ENCODE data around the gene FHOD3.

FHOD3 gene

DNA sequence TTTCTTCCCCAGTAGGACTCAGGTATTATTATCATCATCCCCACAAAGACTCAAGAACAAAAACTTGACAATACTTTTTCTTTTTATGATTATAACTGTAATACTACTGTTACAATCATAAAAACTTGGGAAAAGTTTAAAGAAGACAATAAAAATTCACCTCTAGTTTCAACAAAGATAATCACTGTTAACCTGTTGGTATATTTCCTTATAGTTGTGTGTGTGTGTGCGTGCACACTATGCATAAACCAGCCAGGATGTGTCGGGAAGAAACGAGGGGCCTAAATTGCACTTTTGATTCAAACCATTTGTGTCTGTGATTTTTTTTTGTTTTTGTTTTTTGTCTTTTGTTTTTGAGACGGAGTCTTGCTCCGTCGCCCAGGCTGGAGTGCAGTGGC, 298.3 kb downstream of the FHOD3 start:
- H3K4me1 Mint-ChIP-seq = no peaks in the 10 kb centered on the region
- ATAC-seq (no peak), DNase-seq (no peak)
- no peaks in the 10 kb centered on the region for H3K27me3 Mint-ChIP-seq
- no peaks in the 10 kb centered on the region for H3K9me3 Mint-ChIP-seq
- H3K27ac Mint-ChIP-seq = peak overlapping the region in 1 of 2 donors; percentile 54
- no peak overlapping the region for H3K4me3 Mint-ChIP-seq

GRCh38 chr18:36597636-36598035, 300.1 kb downstream of the FHOD3 start:
- no peak overlapping the region for H3K27ac Mint-ChIP-seq
- no peaks in the 10 kb centered on the region for H3K4me1 Mint-ChIP-seq
- no peak overlapping the region for H3K4me3 Mint-ChIP-seq
- H3K9me3 Mint-ChIP-seq = no peaks in the 10 kb centered on the region
- H3K27me3 Mint-ChIP-seq = no peaks in the 10 kb centered on the region
- ATAC-seq = no peak
- DNase-seq = no peak

- DNase-seq (no peak), ATAC-seq (no peak)
- no peaks in the 10 kb centered on the region for H3K4me1 Mint-ChIP-seq
- no peaks in the 10 kb centered on the region for H3K9me3 Mint-ChIP-seq
- no peaks in the 10 kb centered on the region for H3K27me3 Mint-ChIP-seq
- no peak overlapping the region for H3K4me3 Mint-ChIP-seq
- H3K27ac Mint-ChIP-seq = no peak overlapping the region
These were observed 303.0 kb downstream of the FHOD3 start for GRCh38 chr18:36600548-36600947.

- ATAC-seq (no peak), DNase-seq (no peak)
- no peak overlapping the region for H3K27ac Mint-ChIP-seq
- H3K4me1 Mint-ChIP-seq = no peaks in the 10 kb centered on the region
- H3K27me3 Mint-ChIP-seq = no peaks in the 10 kb centered on the region
- no peaks in the 10 kb centered on the region for H3K9me3 Mint-ChIP-seq
- H3K4me3 Mint-ChIP-seq = no peak overlapping the region
These were observed 303.8 kb downstream of the FHOD3 start for GRCh38 chr18:36601316-36601715.

DNA sequence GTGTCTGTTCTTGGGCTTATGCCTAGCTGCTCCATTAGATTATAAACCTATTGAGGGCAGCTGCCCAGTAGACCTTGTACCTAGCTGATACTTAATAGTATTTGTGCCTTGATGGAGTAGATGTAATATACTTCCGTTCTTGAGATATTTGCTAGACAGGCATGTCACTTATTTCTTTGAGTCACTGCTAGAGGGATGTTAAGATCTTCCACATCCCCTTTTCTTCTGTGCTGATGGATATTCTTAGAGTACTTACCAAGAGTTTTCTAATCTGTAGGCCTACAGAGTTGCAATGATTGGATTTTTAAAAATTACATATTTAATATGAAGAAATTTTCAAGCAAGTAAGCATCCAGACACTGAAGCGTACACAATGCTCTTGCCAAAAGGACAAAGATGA, 304.6 kb downstream of the FHOD3 start:
- Mint-ChIP-seq H3K4me1 (no peaks in the 10 kb centered on the region), H3K27ac (no peak overlapping the region), H3K9me3 (no peaks in the 10 kb centered on the region), H3K4me3 (no peak overlapping the region), H3K27me3 (no peaks in the 10 kb centered on the region)
- no peak for ATAC-seq
- no peak for DNase-seq

DNA sequence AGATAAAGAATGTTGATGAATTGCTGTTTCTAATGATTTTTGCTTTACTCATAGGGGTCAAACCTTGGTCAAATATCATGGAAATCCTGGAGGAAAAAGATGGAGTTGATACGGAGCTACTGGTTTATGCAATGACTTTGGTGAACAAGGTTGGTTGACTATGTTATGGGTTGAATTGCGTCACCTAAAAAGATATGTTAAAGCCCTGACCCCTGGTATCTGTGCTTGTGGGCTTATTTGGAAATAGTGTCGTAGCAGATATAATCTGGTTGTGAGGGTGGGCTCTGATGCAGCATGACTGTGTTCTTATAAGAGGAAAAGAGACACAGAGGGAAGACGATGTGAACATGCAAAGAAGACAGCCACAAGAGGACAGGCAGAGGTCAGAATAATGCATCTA, 305.1 kb downstream of the FHOD3 start:
- H3K27ac Mint-ChIP-seq = no peak overlapping the region
- H3K4me3 Mint-ChIP-seq = no peak overlapping the region
- no peaks in the 10 kb centered on the region for H3K9me3 Mint-ChIP-seq
- ATAC-seq = no peak
- H3K27me3 Mint-ChIP-seq = no peaks in the 10 kb centered on the region
- DNase-seq = no peak
- H3K4me1 Mint-ChIP-seq = no peaks in the 10 kb centered on the region

DNA sequence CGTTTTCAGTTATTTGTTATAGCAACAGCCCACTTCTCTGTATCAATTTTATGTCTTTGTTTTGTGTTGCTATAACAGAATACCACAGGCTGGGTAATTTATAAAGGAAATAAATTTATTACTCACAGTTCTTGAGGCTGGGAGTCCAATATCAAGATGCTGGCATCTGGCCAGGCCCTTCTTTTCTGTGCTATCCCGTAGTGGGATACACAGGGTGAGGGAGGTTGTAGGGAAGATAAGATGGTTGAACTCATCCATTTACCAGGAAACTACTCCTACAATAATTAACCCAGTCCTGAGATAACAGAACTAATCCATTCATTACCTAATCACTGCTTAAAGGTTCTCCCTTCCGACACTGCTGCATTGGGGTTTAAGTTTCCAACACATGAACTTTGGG, 310.6 kb downstream of the FHOD3 start:
- no peaks in the 10 kb centered on the region for H3K4me1 Mint-ChIP-seq
- ATAC-seq (no peak), DNase-seq (no peak)
- H3K9me3 Mint-ChIP-seq = no peaks in the 10 kb centered on the region
- no peak overlapping the region for H3K4me3 Mint-ChIP-seq
- no peak overlapping the region for H3K27ac Mint-ChIP-seq
- no peaks in the 10 kb centered on the region for H3K27me3 Mint-ChIP-seq

- H3K27me3 Mint-ChIP-seq = no peaks in the 10 kb centered on the region
- H3K27ac Mint-ChIP-seq = no peak overlapping the region
- ATAC-seq (no peak), DNase-seq (no peak)
- H3K4me3 Mint-ChIP-seq = no peak overlapping the region
- no peaks in the 10 kb centered on the region for H3K4me1 Mint-ChIP-seq
- H3K9me3 Mint-ChIP-seq = no peaks in the 10 kb centered on the region
These were observed 312.7 kb downstream of the FHOD3 start for GRCh38 chr18:36610258-36610657.

DNA sequence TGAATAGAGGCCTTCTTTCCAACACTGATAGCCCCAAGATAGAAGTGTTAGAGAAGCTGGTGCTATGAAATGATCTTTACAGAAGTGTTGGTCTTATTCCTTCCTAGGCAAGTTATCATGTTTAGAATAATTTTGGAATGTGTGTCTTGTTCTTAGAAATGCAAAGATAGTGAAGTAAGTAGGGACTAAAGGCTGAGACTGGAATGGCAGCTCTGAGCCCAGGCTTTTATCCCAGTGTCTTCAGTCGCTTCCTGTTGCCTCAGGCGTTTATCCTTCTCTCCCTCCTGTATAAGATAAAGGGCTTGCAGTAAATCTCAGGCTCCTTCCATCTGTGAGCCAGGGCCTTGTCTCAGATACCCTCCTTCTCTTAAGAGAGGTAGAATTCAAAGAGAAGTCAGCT, 313.1 kb downstream of the FHOD3 start:
- H3K4me1 Mint-ChIP-seq = no peaks in the 10 kb centered on the region
- ATAC-seq = no peak
- no peaks in the 10 kb centered on the region for H3K27me3 Mint-ChIP-seq
- no peaks in the 10 kb centered on the region for H3K9me3 Mint-ChIP-seq
- H3K4me3 Mint-ChIP-seq = no peak overlapping the region
- DNase-seq = no peak
- H3K27ac Mint-ChIP-seq = no peak overlapping the region

- Mint-ChIP-seq H3K27me3 (no peaks in the 10 kb centered on the region), H3K4me3 (no peak overlapping the region), H3K4me1 (no peaks in the 10 kb centered on the region), H3K27ac (no peak overlapping the region), H3K9me3 (no peaks in the 10 kb centered on the region)
- no peak for DNase-seq
- no peak for ATAC-seq
These were observed 315.6 kb downstream of the FHOD3 start for GRCh38 chr18:36613069-36613468.

GRCh38 chr18:36613810-36614209, 316.3 kb downstream of the FHOD3 start:
- H3K27ac Mint-ChIP-seq = no peak overlapping the region
- peaks cover 3% of the 10 kb centered on the region for H3K27me3 Mint-ChIP-seq
- H3K4me3 Mint-ChIP-seq = no peak overlapping the region
- no peaks in the 10 kb centered on the region for H3K9me3 Mint-ChIP-seq
- DNase-seq = no peak
- ATAC-seq = no peak
- no peaks in the 10 kb centered on the region for H3K4me1 Mint-ChIP-seq

- DNase-seq (no peak), ATAC-seq (no peak)
- H3K4me3 Mint-ChIP-seq = no peak overlapping the region
- no peak overlapping the region for H3K27ac Mint-ChIP-seq
- H3K9me3 Mint-ChIP-seq = no peaks in the 10 kb centered on the region
- no peaks in the 10 kb centered on the region for H3K4me1 Mint-ChIP-seq
- H3K27me3 Mint-ChIP-seq = peaks cover 45% of the 10 kb centered on the region
These were observed 323.3 kb downstream of the FHOD3 start for GRCh38 chr18:36620788-36621187.

DNA sequence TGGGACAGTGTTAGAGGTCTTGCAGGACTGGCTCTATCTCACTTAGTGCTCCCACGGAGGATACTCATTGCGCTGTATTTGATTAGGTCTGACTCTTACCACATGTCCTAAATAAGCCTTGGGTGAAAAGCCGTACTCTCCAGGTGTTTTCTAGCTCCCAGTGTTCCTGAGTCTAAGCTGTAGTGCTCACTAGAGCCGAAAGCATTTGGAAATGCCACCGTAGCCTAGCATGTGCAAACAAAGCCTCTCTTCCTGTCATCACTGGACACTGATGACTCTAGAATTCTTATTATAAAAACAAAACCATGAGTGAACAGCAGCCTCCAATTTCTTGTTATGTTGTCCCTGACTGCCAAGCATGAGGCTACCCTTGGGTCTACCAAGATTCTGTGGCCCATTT, 325.1 kb downstream of the FHOD3 start:
- Mint-ChIP-seq H3K4me1 (no peaks in the 10 kb centered on the region), H3K9me3 (no peaks in the 10 kb centered on the region), H3K27me3 (peaks cover 45% of the 10 kb centered on the region), H3K27ac (no peak overlapping the region), H3K4me3 (no peak overlapping the region)
- DNase-seq = no peak
- no peak for ATAC-seq

- Mint-ChIP-seq H3K4me3 (no peak overlapping the region), H3K9me3 (no peaks in the 10 kb centered on the region), H3K27me3 (peaks cover 45% of the 10 kb centered on the region), H3K27ac (no peak overlapping the region), H3K4me1 (no peaks in the 10 kb centered on the region)
- DNase-seq (no peak), ATAC-seq (no peak)
These were observed 325.6 kb downstream of the FHOD3 start for GRCh38 chr18:36623091-36623490.

- H3K4me3 Mint-ChIP-seq = no peak overlapping the region
- H3K27ac Mint-ChIP-seq = no peak overlapping the region
- H3K4me1 Mint-ChIP-seq = no peaks in the 10 kb centered on the region
- DNase-seq = no peak
- ATAC-seq = no peak
- H3K9me3 Mint-ChIP-seq = no peaks in the 10 kb centered on the region
- H3K27me3 Mint-ChIP-seq = peaks cover 42% of the 10 kb centered on the region
These were observed 326.2 kb downstream of the FHOD3 start for GRCh38 chr18:36623681-36624190.

- Mint-ChIP-seq H3K9me3 (no peaks in the 10 kb centered on the region), H3K4me1 (no peaks in the 10 kb centered on the region), H3K27me3 (peaks cover 34% of the 10 kb centered on the region), H3K27ac (peak overlapping the region in 1 of 2 donors; percentile 89), H3K4me3 (no peak overlapping the region)
- no peak for ATAC-seq
- no peak for DNase-seq
These were observed 327.1 kb downstream of the FHOD3 start for GRCh38 chr18:36624451-36625167.

DNA sequence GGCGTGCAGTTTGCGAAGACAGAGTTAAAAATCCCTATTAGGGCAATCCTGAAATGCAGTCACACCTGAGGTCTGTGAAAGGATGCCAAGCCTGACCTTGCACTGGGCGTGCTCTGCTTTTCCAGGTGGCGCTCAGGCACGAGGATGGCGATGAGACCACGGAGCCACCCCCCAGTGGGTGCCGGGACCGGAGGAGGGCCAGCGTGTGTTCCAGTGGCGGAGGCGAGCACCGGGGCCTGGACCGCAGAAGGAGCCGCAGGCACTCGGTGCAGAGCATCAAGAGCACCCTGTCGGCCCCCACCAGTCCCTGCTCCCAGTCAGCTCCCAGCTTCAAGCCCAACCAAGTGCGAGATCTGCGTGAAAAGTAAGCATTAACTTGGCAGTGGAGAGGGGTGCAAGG, 327.9 kb downstream of the FHOD3 start:
- no peak for ATAC-seq
- no peak for DNase-seq
- no peak overlapping the region for H3K4me3 Mint-ChIP-seq
- no peaks in the 10 kb centered on the region for H3K9me3 Mint-ChIP-seq
- H3K4me1 Mint-ChIP-seq = no peaks in the 10 kb centered on the region
- H3K27me3 Mint-ChIP-seq = peaks cover 26% of the 10 kb centered on the region
- no peak overlapping the region for H3K27ac Mint-ChIP-seq

All from stimulated activated naive CD8-positive, alpha-beta T cell treated with anti-CD3 and anti-CD28 coated beads, Interleukin-15, amount 100 ng/mL, for 72 hours (primary cell).